Upper lobe of left lung (tissue), 4 donors: ENCODE data around the gene TGIF1.

Experiments
- CTCF ChIP-seq, 6 experiments: fragments of 450-650 bp in 4 of 6; fragments of 200-600 bp in 2 of 6; sonication (generic) in 2 of 6; IDR thresholded peaks; one replicate each; pipeline ENCODE4 v1.5.1; 2016 to 2019; ENCODE audit warnings: antibody characterized with exemption in 6 of 6
- EP300 ChIP-seq, 4 donors: sonication (generic); formaldehyde crosslinking; IDR thresholded peaks; one replicate each; pipeline ENCODE4 v1.5.1; 2017; ENCODE audit warnings: antibody characterized with exemption in 4 of 4, control low read depth in 2 of 4
- POLR2A ChIP-seq, 4 donors: fragments of 450-650 bp; IDR thresholded peaks; one replicate each; pipeline ENCODE4 v1.5.1; 2016 to 2017; ENCODE audit warnings: antibody characterized with exemption in 4 of 4, mild to moderate bottlenecking in 2 of 4
- POLR2AphosphoS5 ChIP-seq, 2 donors: sonication (generic); formaldehyde crosslinking; IDR thresholded peaks; one replicate each; pipeline ENCODE4 v1.5.1; 2017; ENCODE audit warnings: antibody characterized with exemption in 2 of 2

GRCh38 chr18:3444296-3444695 lies 5.7 kb upstream of the TGIF1 start:
- TF ChIP-seq CTCF (IDR thresholded peaks at IDR 0.05) (no peak), POLR2A (IDR thresholded peaks at IDR 0.05) (no peak), EP300 (IDR thresholded peaks at IDR 0.05) (no peak), POLR2AphosphoS5 (IDR thresholded peaks at IDR 0.05) (no peak)
